Activated effector memory CD4-positive, alpha-beta T cell treated with anti-CD3 and anti-CD28 coated beads, Interleukin-2, amount 50 U/mL, for 16 hours (primary cell): ENCODE measurements around the gene MICOS13.

ENCODE experiments used
- DNase-seq: peaks from one replicate; pipeline ENCODE4 v3.0.0-alpha.2; 2020

The MICOS13 gene

DNA sequence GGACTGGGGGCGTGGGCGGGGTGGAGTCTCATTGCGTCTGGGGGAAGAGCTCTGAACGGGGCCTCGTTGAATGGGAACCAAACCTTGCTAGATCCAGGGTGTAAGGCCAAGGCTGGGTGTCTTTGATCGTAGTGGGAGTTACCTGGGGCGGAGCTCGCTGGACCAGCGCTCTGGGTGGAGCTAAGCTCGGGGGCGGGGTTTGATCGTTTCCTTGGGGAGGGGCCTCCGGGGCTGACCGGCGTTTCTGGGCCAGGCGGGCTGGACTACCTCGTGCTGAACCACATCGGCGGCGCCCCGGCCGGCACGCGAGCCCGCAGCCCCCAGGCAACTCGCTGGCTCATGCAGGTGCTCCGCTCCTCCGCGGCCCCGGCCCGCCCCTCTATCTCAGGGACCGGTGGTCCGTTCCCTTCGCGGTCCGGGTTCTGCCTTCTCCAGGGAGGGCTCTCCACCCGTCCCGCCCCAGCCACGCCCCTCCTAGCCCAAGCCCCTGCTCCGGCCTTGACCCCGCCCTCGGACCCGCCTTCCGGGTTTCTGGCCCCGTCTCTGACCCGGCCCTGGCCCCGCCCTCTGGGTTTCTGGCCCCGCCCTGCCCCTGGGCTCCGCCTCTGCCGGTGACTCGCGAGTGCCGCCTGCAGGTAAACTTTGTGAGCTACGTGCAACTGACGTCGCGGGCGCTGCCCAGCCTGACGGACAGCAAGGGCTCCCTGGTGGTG lies 6.5 kb upstream of the MICOS13 start:
- peak; percentile 99 for DNase-seq

DNA sequence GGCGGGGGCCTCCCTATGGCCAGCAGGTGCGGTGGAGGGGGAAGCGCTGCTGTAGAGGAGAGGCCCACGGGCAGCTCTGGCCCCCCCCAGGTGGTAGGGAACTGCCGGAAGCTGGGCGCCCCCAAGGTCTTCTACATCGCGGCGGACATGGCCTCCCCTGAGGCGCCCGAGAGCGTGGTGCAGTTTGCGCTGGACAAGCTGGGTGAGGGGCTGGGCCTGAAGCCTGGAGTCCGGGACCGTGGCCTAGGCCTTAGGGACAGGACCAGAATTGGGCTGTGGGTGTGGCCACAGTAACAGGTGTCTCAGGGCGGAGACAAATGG lies 6.0 kb upstream of the MICOS13 start:
- DNase-seq, result no peak

DNA sequence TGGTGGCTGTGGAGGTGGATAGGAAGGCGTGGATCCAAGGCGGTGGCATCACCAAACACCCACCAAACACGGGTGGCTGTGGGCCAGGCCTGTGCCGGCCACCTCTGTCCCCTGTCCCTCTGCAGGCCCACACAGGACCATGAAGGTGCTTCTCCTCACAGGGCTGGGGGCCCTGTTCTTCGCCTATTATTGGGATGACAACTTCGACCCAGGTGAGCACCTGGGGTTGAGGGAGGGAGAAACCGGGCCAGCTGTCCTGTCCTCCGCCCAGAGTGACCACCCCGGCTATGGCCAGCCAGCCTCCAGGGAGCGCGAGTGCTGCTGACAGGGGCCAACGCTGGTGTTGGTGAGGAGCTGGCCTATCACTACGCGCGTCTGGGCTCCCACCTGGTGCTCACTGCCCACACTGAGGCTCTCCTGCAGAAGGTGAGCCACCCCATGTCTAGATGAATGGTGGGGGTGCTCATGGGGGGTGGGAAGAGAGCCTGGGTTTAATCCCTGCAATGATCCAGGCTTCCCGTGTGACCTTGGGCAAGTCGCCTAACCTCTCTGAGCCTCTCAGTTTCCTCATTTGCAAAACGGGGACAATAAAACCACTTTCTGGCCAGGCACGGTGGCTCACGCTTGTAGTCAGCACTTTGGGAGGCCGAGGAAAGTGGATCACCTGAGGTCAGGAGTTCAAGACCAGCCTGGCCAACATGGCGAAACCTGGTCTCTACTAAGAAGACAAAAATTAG lies 4.5 kb upstream of the MICOS13 start:
- DNase-seq, result no peak

DNA sequence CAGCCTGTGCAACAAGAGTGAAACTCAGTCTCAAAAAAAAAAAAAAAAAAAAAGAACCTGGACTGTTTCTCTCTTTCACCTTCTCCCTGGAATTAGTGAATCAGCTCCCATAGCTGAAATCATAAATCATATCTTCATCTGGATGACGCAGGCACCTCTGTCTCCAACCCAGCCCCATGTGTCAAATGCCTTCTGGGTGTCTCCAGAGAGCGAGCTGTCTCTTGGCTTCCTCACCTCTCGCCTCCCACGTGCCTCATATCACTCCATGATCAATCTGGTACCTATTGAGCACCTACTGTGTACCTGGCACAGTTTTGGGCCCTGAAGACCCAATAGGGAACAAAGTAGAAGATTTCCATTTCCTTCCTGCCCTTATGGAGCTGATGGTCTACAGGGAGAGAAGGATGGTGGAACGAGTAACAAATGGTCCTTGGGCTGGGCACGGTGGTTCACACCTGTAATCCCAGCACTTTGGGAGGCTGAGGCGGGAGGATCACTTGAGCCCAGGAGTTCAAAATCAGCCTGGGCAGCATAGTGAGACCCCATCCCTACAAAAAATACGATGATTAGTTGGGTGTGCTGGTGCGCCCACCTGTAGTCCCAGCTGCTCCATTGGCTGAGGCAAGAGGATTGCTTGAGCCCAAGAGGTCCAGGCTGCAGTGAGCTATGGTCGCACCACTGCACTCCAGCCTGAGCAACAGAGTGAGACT lies 3.0 kb upstream of the MICOS13 start:
- no peak for DNase-seq

DNA sequence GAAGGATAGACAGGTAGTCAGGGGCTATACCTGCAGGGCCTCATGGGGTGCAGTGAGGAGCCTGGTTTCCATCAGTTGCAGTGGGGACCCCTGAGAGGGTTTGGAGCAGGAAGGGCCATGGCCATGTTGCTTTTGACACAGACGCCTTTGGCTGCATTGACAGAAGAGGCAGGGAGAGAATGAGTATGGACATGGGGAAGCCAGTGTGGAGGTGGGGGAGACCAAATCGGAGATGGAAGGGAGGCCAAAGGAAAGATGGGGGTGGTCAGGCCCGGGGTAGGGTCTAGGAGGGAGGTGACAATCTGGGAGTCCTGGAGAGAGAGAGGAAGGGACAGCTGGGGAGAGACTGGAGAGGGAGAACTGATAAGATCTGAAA lies 1.8 kb upstream of the MICOS13 start:
- DNase-seq, result no peak

DNA sequence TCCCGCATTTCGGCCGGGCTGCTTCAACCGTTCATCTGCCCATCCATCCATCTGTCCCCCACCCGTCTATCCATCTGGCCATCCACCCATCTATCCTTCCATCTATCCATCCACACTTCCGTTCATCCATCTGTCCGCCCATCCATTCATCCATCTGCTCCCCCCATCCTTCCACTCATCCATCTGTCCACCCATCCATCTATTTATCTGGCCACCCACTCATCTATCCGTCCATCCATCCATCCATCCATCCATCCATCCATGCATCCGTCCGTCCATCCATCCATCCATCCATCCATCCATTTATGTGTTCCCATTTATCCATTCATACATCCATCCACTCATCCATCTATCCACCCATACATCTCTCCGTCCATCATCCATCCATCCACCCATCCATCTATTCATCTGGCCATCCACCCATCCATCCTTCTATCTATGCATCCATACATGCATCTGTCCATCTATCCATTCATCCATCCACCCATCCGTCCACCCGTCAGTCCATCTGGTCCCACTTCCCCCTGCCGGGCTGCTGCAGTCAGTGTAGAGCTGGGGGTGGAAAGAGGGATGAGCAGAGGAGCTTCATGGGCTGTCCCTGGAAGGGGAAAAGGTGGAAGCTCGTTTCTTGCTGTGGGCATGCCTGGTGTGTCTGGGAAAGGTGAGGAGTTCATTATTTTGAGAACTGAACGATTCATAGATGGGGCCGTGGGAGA lies 1.2 kb upstream of the MICOS13 start:
- no peak for DNase-seq

DNA sequence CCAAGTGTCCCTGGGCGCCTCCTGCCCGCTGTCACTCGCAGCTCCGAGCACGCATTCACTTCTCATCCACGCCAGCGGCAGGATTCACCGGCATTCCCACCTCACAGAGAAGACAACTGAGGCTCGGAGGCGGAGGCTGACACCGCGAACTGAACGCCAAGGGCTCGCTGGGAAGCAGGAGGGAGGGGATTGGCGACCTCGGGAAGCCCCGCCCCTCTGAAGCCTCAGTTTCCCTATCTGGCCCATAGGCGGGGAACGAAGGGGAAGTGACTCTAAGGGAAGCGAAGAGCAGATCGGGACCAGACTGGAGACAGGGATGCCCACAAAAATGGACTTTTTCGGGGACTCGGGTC lies 256 bp downstream of the MICOS13 start:
- DNase-seq, result no peak

DNA sequence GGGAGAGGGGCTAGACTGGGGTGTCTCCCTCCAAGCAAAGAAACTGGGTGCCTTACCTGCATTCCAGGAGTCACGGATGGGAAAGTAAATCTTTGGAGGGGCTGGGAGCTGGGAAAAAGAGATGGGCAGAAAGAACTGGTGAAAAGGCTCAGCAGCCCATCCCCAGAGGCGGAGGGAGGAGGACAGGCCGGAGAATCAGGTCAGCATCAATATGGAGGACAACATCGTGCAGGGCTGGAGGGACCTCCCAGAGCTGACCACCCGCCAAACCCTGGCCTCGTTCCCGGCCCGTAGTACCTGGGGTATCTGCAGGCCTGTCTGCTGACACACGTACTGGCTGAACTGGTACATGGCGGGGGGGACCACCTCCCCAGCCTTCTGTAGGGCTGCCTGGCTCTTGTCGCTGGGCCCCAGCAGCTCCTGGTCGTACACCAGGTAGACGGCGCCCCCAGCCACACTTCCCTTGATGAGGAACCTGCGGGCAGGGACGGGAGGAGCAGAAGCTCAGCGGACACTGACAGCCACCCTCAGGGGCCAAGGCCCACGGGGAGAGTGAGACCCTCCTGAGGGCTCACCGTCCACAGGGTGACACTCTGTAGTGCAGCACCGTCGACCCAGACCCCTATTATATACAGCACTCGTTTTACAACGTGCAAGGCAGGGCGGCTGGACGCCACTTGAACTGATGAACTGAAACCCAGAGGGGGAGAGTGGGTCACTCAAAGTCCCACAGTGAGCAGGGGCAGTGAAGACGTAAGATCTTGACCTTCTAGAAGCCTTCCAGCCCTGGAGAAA lies 830 bp downstream of the MICOS13 start:
- DNase-seq, result no peak

DNA sequence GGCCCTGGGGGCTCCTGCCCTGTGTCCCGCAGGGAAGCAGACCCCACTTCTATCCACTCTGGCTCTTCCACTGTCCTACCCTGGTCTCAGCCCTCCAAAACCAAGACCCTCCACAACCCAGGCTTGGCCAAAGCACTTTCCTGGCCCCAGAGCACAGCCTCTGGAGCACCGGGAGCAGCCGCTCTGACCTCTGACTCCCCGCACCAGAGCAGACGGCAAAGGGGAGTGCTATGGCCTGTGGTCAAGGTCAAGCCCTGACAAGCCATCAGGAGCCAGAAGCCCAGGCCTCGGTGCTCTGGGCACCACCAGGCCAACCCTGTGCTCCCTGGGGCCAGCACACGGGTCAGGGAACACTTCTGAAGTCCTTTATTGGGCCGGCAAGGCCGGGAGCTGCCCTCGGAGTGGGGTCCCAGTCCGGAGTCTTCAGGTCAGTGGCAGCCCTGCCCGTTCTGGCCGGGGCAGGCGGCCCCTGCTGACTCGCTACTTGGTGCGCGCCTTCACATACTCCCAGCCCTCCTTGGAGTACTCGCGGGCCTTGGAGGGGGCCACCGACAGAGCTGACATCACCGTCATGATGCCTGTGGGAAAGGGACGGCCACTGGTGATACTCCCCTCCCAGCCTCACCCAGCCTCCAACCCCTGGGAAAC lies 2.1 kb downstream of the MICOS13 start:
- DNase-seq, result no peak

DNA sequence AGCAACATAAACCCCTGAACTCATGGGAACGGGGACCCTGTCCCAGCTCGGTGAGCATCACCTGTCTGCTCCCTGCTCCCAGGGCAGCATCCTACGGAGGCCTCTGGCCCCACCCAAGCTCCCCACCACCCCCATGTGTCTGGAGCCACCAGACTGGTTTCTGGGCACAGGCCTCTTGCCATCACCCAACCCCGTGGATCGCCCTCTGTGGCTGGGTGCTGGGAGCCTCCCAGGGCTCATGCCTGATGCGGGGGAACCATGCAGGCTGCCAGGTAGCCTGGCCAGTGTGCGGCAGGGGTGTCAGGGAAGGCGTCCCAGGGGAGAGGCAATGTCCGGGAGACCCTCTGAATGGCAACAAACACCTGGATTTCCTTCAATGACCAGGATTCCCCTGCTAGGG lies 2.7 kb downstream of the MICOS13 start:
- no peak for DNase-seq

DNA sequence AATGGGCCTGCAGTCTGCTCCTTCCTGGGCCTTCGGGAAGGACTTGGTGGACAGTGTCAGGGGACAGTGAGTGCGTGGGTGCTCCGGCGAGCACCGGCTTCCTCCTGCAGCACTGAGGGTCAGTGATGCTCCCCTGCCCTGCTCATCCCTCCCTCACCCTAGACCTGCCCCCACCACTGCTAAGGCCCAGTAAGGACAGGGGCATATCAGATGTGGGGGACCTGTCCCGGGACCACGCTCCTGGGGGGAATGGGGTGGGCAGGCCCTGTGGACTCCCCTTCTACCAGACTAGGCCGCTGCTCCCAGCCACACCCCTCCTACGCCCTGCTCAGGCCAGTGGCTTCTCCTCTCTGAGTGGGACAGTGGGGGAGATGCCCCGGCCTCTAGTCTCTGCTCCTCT lies 3.2 kb downstream of the MICOS13 start:
- no peak for DNase-seq

DNA sequence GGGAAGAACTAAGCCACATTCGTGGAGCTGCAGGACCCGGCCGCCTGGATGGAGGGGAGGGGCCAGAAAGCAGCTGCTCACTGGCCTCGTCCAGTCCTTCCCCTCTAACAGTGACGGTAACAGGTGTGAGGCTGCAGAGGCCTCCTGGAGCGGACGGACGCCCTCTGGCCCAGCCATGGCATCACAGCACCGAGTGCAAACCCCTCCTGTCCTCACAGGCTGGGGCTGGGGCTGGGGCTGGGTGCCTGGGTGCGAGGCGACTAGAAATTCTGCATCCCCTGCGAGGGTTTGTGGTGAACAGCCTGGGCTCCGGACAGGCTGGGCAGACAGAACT lies 3.6 kb downstream of the MICOS13 start:
- no peak for DNase-seq

DNA sequence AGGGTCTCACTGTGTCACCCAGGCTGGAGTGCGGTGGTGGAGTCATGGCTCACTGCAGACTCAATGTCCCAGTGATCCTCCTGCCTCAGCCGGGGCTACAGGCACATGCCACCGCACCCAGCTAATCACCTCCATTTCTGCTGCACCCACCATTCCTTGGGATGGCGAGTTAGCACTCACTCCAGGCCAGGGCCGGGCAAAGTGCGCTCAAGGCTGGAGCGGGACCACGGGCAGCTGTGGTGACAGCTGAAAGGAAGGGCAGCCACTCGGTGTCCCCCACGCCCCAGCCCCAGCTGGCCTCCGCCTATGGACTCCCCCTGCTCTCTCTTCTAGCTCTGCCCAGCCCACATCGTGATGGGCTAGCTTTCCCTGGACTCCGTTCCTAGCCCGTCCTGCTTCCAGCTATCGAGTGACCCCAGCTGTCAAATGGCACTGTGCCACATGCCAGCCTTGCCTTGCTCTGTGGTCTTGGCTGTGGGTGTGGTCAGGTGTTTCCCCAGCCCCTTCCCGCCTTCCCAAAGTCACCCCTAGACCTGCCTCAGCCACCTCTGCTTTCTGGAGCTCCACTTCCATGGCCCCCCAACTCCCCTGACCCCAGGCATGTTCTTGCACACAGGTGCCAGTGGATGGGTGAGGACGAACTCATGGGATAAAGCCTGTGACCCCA lies 4.1 kb downstream of the MICOS13 start:
- no peak for DNase-seq

DNA sequence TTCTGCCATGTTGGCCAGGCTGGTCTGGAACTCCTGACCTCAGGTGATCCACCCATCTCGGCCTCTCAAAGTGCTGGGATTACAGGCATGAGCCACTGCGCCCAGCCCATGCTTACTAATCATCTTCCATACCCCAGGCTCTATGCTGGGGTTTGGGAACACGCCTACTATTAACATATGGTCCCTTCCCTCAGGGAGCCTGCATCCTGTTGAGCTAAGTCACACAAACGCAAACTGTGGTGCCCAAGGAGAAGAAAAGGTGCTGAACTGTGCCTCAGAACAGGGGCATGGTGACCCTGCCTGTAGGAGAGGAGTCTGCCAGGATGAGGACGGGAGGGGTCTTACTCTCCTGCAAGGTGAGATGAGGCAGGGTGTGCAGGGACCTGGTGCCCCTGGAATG lies 5.6 kb downstream of the MICOS13 start:
- no peak for DNase-seq

DNA sequence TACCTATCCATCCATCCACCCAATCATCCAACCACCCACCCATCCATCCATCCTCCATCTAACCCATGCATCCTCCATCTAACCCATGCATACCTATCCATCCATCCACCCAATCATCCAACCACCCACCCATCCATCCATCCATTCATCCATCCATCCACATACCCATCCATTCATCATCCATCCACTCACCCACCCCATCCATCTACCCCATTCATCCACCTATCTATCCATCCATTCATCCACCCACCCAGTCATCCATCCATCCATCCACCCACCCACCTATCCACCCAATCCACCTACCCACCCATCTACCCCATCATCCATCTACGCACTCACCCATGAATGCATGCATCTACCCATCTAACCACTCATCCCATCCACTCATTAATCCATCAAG lies 6.6 kb downstream of the MICOS13 start:
- DNase-seq, result no peak

DNA sequence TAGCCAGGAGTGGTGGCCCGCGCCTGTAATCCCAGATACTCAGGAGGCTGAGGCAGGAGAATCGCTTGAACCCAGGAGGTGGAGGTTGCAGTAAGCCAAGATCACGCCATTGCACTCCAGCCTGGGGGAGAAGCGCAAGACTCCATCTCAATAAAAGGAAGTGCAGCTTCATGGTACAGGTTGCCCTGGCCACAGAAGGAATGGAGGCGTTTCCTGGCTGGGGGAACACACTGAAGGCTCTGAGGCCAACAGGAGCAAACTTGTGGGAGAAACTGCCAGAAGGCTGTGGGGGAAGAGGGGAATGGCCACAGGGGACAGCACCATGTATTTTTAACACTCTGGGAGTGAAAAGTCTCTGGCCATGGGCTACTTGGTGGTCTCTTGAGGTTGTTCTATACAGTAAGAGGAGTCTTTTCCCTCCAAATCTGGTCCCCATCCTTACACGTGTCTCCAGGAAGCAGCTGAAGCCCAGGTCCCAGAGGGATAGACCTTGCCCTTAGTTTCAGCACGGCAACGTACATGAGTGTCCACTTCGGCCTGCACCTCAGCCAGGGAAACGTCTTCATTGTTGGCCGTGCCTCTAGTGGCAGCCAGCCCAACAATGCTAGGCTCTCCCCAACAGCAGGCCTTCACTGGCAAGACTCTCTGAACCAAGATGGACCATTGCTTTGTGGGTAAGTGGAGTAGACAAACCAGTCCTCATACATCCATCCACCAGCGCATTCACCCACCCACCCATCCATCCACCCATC lies 7.4 kb downstream of the MICOS13 start:
- DNase-seq, result no peak

DNA sequence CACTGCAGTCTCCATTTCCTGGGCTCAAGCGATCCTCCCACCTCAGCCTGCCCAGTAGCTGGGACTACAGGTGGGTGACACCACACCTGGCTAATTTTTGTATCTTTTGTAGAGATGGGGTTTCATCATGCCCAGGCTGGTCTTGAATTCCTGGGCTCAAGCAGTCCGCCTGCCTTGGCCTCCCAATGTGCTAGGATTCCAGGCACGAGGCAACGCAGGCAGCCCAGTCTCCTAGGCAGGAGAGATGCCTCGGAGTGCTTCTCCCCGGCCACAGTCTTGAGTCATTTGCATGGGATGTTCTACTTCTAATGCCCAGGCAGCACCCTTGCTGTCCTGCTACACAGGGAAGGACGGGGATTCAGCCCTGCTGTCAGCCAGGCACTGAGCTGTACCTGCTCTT lies 8.7 kb downstream of the MICOS13 start:
- no peak for DNase-seq

DNA sequence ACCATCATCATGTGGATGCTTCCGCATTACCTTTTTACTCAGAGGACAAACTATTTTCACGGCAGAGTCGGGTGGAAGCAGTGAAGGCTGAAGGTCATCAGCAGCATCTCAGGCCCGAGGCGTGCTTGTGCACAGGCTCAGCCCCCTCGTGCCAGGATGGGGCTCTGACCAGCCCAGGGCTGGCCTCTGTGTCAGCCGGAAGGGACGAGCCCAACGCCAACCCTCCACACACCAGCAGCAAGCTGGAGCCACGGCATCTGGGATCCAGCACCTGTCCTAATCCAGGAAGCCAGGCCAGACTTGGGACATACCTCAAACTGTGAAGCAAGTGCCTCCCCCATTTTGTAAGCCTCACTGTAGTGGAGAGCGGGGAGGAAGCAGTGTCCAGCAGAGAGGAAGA lies 11.1 kb downstream of the MICOS13 start:
- DNase-seq, result no peak

DNA sequence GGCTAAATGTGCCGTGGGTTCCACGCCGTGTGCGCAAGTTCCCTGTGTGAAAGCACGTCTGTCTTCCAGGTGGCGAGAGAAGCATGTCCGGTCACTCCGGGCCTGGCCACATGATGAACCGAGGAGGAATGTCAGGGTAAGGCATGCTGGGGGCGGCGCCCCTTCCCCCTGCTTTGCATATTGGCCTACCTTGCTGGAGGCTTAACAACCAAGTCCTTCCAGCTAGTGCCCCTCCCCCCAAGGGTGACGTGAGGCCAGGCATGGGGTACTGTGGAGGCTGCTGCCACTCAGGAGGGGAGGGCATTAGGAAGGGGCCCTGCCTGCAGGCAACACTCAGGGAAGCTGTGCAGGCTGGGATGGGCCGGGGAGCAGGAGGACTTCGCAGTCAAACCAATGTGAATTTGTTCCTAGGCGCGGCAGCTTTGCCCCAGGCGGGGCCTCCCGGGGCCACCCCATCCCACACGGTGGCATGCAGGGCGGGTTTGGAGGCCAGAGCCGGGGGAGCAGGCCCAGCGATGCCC lies 12.5 kb downstream of the MICOS13 start:
- DNase-seq, result no peak

DNA sequence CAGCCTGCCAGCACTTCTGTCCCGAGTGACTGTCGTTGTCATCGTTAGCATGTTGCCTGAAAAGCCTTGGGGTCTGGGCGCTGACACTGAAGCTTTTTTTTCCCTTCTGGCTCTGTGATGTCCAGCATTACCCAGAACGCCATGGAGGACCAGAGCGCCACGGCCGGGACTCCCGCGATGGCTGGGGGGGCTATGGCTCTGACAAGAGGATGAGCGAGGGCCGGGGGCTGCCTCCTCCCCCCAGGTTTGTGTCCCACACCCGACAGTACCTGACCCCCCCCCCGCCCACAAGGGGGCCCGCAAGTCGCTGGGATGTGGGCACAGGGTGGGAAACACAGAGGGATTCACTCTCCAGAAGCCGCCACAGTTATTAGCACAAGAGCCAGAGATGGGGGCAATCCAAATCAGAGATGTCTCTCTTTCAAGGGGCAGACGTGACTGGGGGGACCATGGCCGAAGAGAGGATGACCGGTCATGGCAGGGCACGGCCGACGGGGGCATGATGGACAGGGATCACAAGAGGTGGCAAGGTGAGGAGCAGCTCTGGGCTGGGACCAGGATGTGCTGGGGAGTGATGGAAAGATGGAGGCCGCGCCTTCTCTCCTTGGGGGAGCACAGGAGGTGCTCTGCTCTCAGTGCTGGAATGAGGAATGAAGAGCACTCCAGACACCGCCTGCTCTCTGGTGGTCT lies 13.2 kb downstream of the MICOS13 start:
- DNase-seq, result no peak
